ENCODE data around the gene FAM3C. TPM values are rescaled to one million over a fixed set of nuclear protein-coding genes. Genes with fewer than 3 reads are reported as not detected.

Gene FAM3C
- total and polyA plus RNA-seq, 2 experiments from 2014 or later: 33.9 to 60.3 TPM

GRCh38 chr7:121411597-121411979 lies 15.5 kb upstream of the FAM3C start:
- Mint-ChIP-seq H3K27me3 (ENCODE audit: insufficient read depth, low read depth, poor library complexity) (no peaks in the 10 kb centered on the region), H3K4me3 (no peak overlapping the region), H3K27ac (no peak overlapping the region), H3K4me1 (peaks cover 8% of the 10 kb centered on the region; the same call in 2 of the 3 replicates), H3K9me3 (no peaks in the 10 kb centered on the region), H3K36me3 (ENCODE audit: low read depth) (no peaks in the 10 kb centered on the region)
- H3K36me3 ChIP-seq (ENCODE audit: insufficient read depth): no peaks in the 10 kb centered on the region
- no peaks in the 10 kb centered on the region for H4K20me1 ChIP-seq (replicated peaks; ENCODE audit: insufficient read depth)
- DNase-seq (ENCODE audit: low spot score): no peak
- peaks cover 5% of the 10 kb centered on the region for H3K4me1 ChIP-seq (ENCODE audit: insufficient read depth)
- no peak overlapping the region for H3K4me2 ChIP-seq
- H3K27ac ChIP-seq (ENCODE audit: low read depth): no peak overlapping the region
- H3K27me3 ChIP-seq (ENCODE audit: insufficient read depth): no peaks in the 10 kb centered on the region
- no peaks in the 10 kb centered on the region for H3K79me2 ChIP-seq (replicated peaks; ENCODE audit: insufficient read depth)
- ATAC-seq: no peak
- H2AFZ ChIP-seq: peak overlapping the region; percentile 4; the same call in 1 of the 2 replicates
- H3K9me2 ChIP-seq (ENCODE audit: insufficient read depth): no peaks in the 10 kb centered on the region
- no peaks in the 10 kb centered on the region for H3F3A ChIP-seq (replicated peaks; ENCODE audit: low read depth)
- TF ChIP-seq STAT1 (IDR thresholded peaks at IDR 0.05; ENCODE audit: unreplicated experiment) (no peak), ZNF331 (CRISPR knock-in tag; IDR thresholded peaks at IDR 0.05; ENCODE audit: low read depth) (no peak), CTCF (conservative IDR thresholded peaks at IDR 0.05; ENCODE audit: low read depth in 2 of 2) (no peak), EZH2phosphoT487 (IDR thresholded peaks at IDR 0.05; ENCODE audit: unreplicated experiment) (no peak), POLR2AphosphoS5 (IDR thresholded peaks at IDR 0.05; ENCODE audit: low read depth) (no peak), EZH2 (IDR thresholded peaks at IDR 0.05; ENCODE audit: low read depth, unreplicated experiment) (no peak), ZNF462 (CRISPR knock-in tag; IDR thresholded peaks at IDR 0.05) (no peak), JUNB (IDR thresholded peaks at IDR 0.05; ENCODE audit: unreplicated experiment) (no peak), CREB1 (CRISPR knock-in tag; IDR thresholded peaks at IDR 0.05; ENCODE audit: low read depth) (no peak), ZNF114 (CRISPR knock-in tag; IDR thresholded peaks at IDR 0.05) (no peak), NANOG (IDR thresholded peaks at IDR 0.05; ENCODE audit: borderline replicate concordance) (no peak)
- TF ChIP-seq, protein P1, sequence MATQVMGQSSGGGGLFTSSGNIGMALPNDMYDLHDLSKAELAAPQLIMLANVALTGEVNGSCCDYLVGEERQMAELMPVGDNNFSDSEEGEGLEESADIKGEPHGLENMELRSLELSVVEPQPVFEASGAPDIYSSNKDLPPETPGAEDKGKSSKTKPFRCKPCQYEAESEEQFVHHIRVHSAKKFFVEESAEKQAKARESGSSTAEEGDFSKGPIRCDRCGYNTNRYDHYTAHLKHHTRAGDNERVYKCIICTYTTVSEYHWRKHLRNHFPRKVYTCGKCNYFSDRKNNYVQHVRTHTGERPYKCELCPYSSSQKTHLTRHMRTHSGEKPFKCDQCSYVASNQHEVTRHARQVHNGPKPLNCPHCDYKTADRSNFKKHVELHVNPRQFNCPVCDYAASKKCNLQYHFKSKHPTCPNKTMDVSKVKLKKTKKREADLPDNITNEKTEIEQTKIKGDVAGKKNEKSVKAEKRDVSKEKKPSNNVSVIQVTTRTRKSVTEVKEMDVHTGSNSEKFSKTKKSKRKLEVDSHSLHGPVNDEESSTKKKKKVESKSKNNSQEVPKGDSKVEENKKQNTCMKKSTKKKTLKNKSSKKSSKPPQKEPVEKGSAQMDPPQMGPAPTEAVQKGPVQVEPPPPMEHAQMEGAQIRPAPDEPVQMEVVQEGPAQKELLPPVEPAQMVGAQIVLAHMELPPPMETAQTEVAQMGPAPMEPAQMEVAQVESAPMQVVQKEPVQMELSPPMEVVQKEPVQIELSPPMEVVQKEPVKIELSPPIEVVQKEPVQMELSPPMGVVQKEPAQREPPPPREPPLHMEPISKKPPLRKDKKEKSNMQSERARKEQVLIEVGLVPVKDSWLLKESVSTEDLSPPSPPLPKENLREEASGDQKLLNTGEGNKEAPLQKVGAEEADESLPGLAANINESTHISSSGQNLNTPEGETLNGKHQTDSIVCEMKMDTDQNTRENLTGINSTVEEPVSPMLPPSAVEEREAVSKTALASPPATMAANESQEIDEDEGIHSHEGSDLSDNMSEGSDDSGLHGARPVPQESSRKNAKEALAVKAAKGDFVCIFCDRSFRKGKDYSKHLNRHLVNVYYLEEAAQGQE (IDR thresholded peaks at IDR 0.05; ENCODE audit: unreplicated experiment): no peak
- TF ChIP-seq, protein P2, sequence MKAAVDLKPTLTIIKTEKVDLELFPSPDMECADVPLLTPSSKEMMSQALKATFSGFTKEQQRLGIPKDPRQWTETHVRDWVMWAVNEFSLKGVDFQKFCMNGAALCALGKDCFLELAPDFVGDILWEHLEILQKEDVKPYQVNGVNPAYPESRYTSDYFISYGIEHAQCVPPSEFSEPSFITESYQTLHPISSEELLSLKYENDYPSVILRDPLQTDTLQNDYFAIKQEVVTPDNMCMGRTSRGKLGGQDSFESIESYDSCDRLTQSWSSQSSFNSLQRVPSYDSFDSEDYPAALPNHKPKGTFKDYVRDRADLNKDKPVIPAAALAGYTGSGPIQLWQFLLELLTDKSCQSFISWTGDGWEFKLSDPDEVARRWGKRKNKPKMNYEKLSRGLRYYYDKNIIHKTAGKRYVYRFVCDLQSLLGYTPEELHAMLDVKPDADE (IDR thresholded peaks at IDR 0.05): no peak
- H3K4me3 ChIP-seq: no peak overlapping the region

Data from GM23338 (cell line).